Activated CD4-positive, alpha-beta T cell treated with anti-CD3 and anti-CD28 coated beads, Interleukin-2, amount 50 U/mL, for 24 hours (primary cell): Measurements from ENCODE around the gene NUDT9.
"Not testable (repeated sequence)": the region's sequence is repeated elsewhere in the genome, so short reads cannot be mapped to it uniquely, and the experiment has no call there.

ENCODE experiments used
- DNase-seq, 2 donors: peaks; one replicate each; pipeline ENCODE4 v3.0.0-alpha.2; 2020; ENCODE audit warnings: low read depth in 1 of 2, low spot score in 1 of 2

NUDT9 gene

DNA sequence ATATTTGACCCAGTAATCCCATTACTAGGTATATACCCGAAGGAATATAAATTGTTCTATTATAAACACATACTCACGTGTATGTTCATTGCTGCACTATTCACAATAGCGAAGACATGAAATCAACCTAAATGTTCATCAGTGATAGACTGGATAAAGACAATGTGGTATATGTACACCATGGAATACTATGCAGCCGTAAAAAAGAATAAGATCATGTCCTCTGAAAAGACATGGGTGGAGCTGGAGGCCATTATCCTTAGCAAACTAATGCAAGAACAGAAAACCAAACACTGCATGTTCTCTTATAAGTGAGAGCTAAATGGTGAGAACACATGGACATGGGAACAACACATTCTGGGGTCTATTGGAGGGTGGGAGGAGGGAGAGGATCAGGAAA is 36.5 kb downstream of the NUDT9 start:
- no peak for DNase-seq

GRCh38 chr4:87461281-87461700 is 38.9 kb downstream of the NUDT9 start:
- DNase-seq = no peak

GRCh38 chr4:87462102-87462501 is 39.7 kb downstream of the NUDT9 start:
- no peak for DNase-seq

GRCh38 chr4:87465739-87466366 is 43.5 kb downstream of the NUDT9 start:
- peak in 1 of 2 donors; percentile 2 for DNase-seq

GRCh38 chr4:87469390-87469789 is 47.0 kb downstream of the NUDT9 start:
- DNase-seq = no peak

GRCh38 chr4:87476934-87477333 is 54.6 kb downstream of the NUDT9 start:
- no peak for DNase-seq

DNA sequence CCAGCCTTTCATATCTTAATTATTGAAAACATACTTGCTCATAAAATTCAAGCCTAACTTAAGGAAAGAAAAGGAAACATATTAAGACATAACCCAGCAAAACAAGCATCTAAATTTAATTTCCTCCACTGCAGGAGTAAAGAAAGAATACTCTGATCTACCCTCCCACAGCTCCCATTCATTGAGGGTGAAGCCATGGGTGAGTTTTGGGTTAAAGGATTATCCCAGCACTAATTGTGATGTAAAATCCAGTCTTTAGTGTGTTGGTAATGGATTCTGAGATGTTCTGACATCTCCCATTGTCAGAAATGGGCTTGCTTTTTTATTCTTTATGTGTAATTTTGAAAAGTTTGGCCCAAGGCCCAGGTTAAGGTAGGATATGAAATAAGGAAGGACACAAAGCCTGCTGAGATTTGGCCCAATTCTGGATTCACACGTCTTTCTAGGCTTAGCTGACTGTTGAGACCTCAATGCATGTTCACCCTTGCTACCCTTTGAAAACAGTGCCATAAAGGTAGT is 56.4 kb downstream of the NUDT9 start:
- no peak for DNase-seq

- no peak for DNase-seq
Measured at GRCh38 chr4:87481377-87481776, 59.0 kb downstream of the NUDT9 start.

GRCh38 chr4:87483247-87483646 is 60.9 kb downstream of the NUDT9 start:
- not testable (repeated sequence) for DNase-seq

GRCh38 chr4:87488666-87489065 is 66.3 kb downstream of the NUDT9 start:
- DNase-seq = not testable (repeated sequence)

DNA sequence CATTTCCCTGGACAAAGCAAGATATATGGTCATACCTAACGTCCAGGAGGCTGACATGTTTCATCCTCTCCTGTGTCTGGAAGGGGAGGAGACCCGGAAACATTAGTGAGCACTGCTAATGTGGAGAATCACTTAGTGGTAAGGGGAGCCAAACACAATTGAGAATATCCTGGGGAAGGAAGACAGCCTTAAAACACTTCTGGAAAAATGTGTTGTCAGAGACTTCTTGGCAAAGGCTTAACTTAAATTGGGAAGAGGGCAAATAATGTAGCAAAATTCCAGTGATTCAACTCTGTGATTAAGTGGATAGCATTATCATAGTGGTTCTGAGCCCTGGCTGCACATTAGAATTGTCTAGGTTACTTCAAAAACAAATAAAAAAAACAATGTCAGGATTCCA is 67.3 kb downstream of the NUDT9 start:
- DNase-seq = no peak

DNA sequence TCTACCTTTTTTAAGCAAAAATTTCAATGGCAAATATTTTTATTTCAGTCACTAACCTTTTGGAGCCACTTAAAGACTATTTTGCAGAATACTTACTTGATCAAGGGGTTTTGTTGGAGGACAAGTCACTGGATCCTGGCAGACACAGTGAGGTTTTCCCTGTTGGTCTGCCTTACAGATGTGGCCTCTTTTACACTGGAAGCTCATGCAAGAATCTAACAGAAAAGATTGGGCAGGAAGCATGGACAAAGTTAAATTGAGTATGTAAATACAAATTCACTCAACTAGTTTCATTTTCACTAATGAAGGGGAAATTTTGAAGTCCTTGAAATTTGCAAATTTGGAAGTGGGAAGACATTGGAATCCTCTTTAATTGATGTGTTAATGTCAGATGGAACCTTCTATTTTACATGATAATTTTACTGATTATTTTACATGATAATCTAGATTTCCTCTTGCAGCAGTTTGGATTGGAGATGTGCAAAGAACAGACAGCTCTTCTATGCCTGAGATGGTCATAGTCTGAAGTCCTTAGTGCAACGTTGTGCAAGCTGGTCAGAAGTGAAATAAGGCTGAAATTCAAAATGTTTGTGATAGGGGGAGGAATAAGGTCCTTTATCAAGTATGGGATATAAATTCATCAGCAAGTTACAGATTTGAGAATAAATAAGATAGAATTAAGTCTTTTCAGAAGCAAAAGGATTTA is 68.4 kb downstream of the NUDT9 start:
- no peak for DNase-seq

DNA sequence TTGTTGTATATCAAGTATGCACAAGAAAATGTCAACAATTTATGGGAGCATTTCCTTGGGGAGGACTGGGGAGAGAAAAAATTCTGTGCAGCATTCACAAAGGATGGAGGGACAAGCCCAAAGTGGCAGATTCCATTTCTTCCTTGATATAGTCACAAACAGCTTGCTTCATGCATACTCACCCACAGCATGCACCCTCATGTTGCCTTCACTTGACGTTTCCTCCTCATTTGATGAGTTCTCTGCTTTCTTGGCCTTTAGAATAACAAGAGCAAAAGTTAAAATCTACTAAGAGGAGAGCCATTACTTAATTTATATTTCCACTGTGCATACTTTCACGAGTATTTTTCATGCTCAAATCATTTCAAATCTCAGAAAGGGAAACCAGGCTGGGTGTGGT is 69.1 kb downstream of the NUDT9 start:
- DNase-seq = no peak

DNA sequence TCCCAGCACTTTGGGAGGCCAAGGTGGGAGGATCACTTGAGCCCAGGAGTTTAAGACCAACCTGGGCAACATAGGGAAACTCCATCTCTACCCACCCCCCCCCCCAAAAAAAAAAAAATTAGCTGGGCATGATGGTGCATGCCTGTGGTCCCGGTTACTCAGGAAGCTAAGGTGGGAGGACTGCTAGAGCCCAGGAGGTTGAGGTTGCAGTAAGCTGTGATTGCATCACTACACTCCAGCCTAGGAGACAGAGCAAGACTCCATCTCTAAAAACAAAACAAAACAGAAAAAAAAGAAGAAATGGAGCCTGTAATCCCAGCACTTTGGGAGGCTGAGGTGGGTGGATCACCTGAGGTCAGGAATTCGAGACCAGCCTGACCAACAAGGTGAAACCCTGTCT is 69.5 kb downstream of the NUDT9 start:
- not testable (repeated sequence) for DNase-seq

GRCh38 chr4:87493115-87493514 is 70.7 kb downstream of the NUDT9 start:
- no peak for DNase-seq

- DNase-seq = no peak
Measured at GRCh38 chr4:87497159-87497558, 74.8 kb downstream of the NUDT9 start.

DNA sequence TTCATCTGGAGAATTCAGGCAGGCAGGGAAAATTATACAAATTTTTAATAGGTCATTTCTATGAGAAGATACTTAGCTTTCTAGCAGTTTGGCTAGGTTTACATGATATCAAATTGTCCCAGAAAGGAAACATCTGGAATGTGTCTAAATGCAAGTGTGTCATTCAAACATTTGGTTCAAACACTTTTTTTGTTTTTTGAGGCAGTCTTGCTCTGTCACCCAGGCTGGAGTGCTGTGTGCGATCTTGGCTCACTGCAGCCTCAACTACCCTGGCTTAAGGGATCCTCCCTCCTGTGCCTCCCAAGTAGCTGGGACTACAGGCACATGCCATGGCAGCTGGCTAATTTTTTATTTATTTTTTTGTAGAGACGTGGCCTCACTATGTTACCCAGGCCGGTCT is 75.2 kb downstream of the NUDT9 start:
- no peak for DNase-seq

DNA sequence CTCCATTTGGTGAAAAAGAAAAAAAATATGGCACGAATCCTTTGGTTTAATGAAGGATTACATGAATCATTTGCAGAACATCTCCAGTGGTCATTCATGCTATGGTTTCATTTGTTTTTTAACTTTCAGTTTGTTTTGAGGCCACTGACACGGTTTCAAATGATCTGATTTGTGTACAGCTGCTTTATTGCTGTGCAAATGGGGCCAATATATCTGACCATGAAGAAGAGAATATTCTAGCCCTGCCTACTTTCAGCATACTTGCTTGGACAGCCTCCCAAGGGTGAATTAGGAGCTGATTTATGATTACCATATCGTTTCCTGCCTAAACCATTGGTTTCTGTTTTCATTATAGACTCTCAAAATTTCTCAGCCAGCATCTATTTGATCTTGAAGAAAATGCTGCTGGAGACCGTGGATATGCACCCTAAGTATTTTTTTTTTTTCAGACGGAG is 76.1 kb downstream of the NUDT9 start:
- DNase-seq = no peak

DNA sequence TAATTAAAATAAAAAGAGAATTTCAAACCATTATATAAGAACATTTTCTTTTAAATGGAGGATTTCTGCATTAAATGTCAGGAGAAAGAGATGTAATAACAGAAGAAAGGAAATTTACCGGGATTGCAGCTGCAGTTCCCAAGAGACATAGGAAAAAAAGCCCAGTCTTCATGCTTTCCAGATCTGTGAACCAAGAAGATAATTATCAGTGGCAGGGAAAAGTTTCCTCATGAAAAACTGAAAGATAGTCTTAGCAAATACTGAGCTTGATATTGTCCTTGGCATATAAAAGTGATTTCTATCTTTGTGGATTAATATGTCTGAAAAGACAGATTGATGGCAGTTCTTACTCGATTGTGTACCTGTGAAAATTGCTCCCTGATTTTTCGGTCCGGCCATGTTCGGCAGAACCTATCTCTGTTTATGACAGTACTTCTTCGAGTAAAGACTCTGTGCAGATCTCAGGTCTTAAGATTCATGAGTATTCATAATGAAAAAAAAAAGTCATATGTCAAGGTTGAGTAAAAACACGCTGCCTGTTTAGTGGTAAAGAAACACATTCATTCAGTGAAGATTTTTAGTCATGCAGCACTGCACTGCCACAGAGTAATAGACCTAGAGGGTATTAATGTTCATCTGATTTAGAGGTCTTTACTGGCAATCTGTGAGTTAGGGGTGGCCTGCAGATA is 77.2 kb downstream of the NUDT9 start:
- no peak for DNase-seq

DNA sequence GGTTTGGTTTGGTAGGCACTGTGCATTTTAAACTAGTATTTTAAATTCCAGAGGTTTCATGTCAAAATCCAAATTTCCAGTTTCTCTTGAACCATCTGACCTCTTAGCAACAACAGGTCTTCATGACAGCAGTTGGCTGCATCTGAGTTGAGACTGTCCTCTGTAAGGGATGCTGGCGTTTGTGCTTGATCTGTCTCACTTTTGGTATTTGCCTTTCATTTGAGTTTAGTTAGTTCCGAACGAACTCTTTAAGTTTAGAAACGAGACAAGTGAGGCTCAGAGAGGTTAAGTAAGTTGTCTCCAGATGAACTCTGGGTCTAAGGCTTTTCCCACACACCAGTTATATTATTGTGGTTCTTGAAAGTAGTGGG is 77.7 kb downstream of the NUDT9 start:
- DNase-seq = no peak

DNA sequence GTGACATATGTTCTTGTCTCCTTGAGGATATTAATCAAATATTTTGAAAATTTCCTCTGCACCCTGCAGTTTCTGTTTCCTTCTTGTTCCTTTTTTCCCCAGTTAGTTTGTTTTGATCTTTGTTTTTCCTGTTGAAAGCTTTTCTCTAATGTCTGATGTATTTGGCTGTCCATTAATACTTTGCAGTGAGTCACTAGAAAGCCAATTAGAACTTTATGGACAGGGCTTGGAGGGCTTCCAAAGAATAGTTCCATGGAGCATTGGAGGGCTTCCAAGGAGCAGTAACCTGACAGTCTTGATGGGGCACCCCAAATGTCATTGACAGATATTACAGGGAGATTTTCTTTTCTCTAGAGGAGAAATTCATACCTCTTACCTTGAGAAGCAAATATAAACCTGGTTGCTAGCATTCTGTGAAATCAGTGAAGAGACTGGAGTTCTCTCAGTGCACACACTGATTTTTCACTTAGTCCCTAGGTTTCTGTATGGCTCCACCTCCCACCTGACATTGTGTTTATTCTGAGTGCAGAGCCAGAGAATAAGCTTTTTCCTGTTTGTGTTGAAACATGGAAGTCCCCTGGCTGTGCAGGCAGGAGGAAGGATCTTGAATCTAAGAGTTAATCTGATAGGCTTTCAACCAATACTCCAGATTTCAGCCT is 80.3 kb downstream of the NUDT9 start:
- DNase-seq = no peak

DNA sequence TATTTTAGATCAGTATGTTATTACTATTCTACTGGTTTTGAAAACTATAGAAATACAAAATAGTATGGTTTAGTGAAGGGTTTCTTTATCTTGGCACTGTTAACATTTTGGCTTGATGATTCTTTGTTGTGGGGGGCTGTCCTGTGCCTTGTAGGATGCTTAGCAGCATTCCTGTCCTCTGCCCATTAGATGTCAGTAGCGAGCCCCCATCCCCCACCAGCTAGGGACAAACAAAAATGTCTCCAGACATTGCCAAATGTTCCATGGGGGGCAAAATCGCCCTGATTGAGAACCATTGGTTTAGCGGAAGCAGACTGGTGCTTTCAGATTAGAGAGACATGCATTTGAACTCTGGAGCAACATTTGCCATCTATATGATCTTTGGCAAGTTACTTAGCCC is 83.5 kb downstream of the NUDT9 start:
- no peak for DNase-seq
